Activated naive CD4-positive, alpha-beta T cell treated with anti-CD3 and anti-CD28 coated beads, Interleukin-2, amount 50 U/mL, for 24 hours (primary cell): ENCODE data around the gene AEBP1.

Source experiments
- H3K27ac Mint-ChIP-seq: one replicate; pipeline ENCODE4 v1.8.0; 2021; ENCODE audit warnings: mild to moderate bottlenecking, mixed read lengths
- H3K27me3 Mint-ChIP-seq: one replicate; pipeline ENCODE4 v1.8.0; 2021; ENCODE audit warnings: mixed read lengths
- H3K36me3 Mint-ChIP-seq: one replicate; pipeline ENCODE4 v1.8.0; 2021; ENCODE audit warnings: mixed read lengths
- H3K4me1 Mint-ChIP-seq: one replicate; pipeline ENCODE4 v1.8.0; 2021; ENCODE audit warnings: mixed read lengths
- H3K4me3 Mint-ChIP-seq: one replicate; pipeline ENCODE4 v1.8.0; 2021; ENCODE audit warnings: mild to moderate bottlenecking, mixed read lengths
- H3K9me3 Mint-ChIP-seq: one replicate; pipeline ENCODE4 v1.8.0; 2021; ENCODE audit warnings: mixed read lengths

AEBP1 gene

DNA sequence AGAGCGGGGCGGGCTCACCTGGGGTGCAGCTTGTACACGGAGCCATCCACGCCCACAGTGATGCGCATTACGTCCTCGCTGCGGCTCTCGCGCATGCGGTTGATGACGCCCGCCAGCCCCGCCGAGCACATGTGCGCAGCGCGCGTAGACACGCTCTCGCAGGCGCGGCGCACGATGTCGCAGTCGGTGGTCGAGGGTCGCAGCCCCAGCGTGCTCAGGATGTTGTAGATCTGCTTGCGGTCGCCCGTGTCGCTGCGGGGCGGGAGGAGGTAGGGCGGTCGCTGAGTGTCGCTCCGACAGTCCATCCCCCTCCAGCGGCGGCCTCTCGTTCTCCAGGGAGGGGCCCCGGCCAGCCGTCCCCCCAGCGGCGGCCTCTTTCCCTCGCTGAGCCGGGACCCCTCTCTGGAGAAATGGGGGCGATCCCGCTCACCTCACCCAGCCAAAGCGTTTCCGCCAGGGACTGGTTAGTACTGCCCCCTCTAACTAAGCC is 41.4 kb downstream of the AEBP1 start:
- Mint-ChIP-seq H3K27ac (peak overlapping the region; percentile 87), H3K4me1 (peaks cover 7% of the 10 kb centered on the region), H3K36me3 (no peaks in the 10 kb centered on the region), H3K4me3 (peak overlapping the region; percentile 78), H3K9me3 (no peaks in the 10 kb centered on the region), H3K27me3 (no peaks in the 10 kb centered on the region)

DNA sequence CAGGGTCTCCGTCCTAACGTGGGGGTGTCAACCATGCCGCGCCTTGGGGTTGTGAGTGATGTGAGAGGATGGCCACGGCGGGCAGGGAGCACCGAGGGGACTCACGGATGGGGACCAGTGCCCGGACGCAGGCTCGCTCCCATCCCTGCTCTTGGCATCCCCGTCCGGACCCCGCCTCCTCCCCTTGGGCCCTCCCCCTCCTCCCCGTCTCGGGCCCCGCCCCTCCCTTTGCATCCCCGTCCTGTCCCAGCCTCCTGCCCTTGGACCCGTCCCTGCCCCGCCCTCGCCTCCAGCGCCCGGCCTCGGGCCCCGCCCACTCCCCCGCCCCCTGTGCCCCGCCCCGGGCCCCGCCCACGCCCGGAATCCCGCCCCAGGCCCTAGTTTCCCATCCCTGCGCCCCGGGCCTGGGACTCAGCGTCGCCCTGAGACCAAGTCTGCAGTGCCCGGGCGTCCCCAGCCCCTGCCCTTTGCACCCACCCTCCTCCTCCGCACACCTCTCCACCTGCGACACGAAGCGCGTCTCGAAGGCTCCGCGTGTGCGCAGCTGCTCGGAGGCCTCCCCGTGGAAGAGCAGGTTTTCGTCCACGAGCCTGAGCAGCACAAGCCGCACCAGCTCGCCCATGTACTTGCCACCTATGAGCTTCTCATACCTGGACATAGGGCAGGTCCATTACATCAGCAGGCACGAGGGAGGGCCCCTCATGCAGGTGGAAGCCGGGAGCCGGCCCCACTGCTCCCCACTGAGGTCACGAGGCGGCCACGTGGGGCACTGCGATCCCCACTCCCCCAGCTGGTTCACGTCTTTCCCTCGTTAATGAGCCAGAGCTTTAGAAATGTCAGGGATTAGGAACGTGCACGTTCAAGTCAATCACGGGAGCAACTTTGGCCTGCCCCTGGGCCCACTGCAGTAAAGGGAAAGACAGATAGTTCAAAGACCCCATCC is 42.1 kb downstream of the AEBP1 start:
- Mint-ChIP-seq H3K4me3 (peak overlapping the region; percentile 78), H3K27ac (no peak overlapping the region), H3K4me1 (peaks cover 7% of the 10 kb centered on the region)

DNA sequence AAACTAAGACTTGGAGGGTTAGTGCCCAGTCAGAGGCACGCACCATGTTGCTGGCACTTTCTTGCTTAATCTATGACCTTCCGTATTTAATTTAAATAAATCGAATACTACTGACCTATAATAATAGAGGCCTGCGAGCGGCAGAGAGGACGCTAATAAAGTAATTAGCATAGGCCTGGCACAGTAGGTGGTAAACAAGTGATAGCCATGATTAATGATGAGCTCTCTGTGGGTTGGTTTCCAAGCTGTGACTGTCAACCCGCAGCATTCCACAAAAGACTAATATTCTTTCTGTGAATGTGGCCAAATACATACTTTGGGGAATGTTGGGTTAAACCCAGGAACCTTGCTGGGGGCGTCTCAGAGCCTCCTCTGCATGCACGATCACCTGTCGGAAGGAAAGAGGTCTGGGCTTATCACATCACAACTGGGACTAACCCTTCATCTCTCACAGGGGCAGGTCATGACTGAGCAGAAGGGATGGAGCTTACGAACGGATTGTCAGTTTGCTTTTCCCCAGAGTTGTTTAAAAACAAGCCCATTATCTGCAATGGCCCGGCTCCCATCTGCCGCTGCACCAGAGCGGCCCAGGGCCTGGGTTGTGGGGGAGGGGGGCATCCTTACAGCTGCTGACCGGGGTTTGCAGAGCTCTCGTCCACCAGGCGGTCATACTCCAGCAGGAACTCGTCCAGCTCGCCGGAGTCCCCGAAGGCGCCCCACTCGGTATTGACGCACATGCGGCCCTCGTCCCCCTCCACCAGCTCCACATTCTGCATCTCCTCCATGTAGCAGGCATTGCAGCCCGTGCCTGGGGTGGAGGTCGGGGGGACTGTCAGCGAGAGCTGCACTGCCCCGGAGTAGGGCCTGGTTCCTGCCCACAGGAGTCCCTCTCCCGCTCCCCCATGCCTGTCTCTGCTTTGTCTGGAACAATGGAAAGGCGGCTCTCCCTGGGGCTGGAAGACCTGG is 43.2 kb downstream of the AEBP1 start:
- Mint-ChIP-seq H3K4me1 (peaks cover 7% of the 10 kb centered on the region), H3K4me3 (peak overlapping the region; percentile 61), H3K9me3 (no peaks in the 10 kb centered on the region), H3K36me3 (no peaks in the 10 kb centered on the region), H3K27ac (no peak overlapping the region), H3K27me3 (no peaks in the 10 kb centered on the region)

More for the DNA sequence above, 42.1 kb downstream of the AEBP1 start:
- Mint-ChIP-seq H3K36me3 (no peaks in the 10 kb centered on the region), H3K9me3 (no peaks in the 10 kb centered on the region), H3K27me3 (no peaks in the 10 kb centered on the region)

DNA sequence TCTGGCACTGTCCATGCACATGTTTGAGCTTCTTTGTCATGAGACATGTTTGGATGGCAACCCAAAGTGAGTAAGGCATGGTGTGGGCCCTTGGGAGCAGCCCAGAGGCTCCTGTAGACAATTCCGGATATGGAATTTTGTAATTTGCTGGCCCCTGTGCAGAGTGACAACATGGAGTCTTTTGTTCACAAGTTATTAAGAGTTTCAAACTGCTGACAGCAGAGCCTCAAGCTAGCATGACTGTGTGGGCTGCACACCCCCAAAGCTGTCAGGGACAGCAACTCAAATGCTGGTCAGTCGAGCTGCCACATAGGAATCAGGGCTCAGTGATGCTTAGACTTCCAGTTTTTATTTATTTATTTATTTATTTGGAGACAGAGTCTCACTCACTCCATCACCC is 44.0 kb downstream of the AEBP1 start:
- Mint-ChIP-seq H3K27me3 (no peaks in the 10 kb centered on the region), H3K9me3 (no peaks in the 10 kb centered on the region), H3K36me3 (no peaks in the 10 kb centered on the region), H3K4me3 (no peak overlapping the region), H3K27ac (no peak overlapping the region), H3K4me1 (peaks cover 7% of the 10 kb centered on the region)

DNA sequence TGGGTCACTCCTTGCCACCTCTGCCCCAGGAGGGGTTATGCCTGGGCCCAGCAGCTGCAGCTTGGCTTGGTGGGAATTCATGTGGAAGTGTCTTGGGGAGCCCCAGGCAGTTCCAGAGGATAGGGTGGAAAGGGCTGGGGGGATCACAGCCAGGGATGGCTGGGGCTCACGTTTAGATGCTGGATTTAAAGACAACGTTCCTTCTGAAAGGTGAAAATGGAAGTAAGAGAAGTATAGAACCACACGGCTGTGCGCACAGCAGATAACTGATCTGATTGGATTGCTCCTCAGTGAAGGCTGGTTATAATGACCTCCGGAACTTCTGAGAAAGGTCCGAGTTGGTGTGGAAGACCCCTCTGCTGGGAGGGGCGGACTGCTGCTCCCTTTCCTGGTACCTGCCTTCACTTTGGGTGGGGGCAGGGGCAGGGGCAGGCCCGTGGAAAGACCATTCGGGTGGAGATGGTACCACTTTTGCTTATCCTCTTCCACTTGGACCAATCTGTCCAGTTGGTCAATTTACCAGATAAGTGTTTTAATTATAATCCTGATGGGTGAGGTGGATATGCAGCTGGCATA is 44.9 kb downstream of the AEBP1 start:
- no peaks in the 10 kb centered on the region for H3K27me3 Mint-ChIP-seq
- H3K9me3 Mint-ChIP-seq = no peaks in the 10 kb centered on the region
- no peak overlapping the region for H3K27ac Mint-ChIP-seq
- no peak overlapping the region for H3K4me3 Mint-ChIP-seq
- H3K36me3 Mint-ChIP-seq = no peaks in the 10 kb centered on the region
- H3K4me1 Mint-ChIP-seq = peaks cover 7% of the 10 kb centered on the region

DNA sequence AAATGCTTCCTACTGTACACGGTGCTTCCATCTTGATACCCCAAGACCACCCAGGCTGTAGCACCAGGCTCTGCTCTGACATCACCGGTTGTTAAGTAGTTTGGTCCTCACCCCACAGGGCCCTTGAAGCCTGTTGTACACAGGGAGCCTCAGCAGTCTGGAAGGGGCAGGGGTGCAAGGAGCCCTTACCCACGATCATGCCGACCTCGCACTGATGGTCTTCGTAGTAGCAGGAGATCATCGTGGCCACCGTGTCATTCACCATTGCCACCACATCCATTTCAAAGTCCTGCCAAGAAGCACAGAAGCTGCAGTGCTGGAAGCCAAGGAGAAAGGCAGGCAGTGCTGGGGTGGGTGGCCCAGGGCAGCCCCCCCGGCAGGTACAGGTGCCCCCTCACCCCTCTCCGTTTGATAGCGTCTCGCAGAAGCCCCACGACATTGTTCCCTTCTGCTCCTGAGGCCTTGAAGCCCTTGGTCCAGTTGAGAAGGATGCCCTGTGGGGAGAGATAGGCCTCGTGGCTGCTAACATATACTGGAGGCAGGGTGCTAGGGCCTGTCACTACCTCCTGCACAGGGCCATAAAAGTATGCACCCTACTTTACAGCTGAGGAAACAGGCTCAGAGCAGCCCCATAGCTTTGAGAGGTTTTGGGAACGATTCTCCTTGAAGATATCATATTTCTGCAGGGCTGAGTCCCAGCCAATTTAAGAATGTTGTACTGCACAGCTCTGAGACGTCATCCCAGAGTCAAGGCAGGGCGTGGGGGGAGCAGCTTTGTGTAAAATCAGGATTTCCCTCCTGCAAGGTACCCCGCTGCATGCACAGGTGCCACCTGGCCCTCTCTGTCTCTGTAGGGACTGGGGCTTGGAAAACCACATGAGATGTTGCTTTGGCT is 45.7 kb downstream of the AEBP1 start:
- Mint-ChIP-seq H3K4me3 (no peak overlapping the region), H3K9me3 (no peaks in the 10 kb centered on the region), H3K4me1 (peaks cover 7% of the 10 kb centered on the region), H3K27me3 (no peaks in the 10 kb centered on the region), H3K27ac (no peak overlapping the region), H3K36me3 (no peaks in the 10 kb centered on the region)

DNA sequence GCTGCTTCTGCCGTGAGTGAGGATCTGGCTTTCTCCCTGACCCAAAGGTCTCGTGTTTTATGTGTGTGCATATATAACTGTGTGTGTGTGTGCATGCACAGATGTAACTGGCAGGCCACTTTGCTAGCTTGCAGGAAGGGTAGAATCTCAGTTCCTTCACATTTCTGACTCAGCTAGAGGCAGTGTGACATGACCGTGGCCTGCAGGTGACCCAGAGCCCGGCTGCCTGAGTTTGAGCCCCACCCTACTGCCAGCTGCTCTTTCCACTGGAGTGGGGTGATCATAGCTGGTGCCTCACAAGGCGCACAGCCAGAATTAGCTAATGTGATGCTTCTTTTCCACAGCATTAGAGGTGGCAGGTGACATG is 46.3 kb downstream of the AEBP1 start:
- no peaks in the 10 kb centered on the region for H3K9me3 Mint-ChIP-seq

DNA sequence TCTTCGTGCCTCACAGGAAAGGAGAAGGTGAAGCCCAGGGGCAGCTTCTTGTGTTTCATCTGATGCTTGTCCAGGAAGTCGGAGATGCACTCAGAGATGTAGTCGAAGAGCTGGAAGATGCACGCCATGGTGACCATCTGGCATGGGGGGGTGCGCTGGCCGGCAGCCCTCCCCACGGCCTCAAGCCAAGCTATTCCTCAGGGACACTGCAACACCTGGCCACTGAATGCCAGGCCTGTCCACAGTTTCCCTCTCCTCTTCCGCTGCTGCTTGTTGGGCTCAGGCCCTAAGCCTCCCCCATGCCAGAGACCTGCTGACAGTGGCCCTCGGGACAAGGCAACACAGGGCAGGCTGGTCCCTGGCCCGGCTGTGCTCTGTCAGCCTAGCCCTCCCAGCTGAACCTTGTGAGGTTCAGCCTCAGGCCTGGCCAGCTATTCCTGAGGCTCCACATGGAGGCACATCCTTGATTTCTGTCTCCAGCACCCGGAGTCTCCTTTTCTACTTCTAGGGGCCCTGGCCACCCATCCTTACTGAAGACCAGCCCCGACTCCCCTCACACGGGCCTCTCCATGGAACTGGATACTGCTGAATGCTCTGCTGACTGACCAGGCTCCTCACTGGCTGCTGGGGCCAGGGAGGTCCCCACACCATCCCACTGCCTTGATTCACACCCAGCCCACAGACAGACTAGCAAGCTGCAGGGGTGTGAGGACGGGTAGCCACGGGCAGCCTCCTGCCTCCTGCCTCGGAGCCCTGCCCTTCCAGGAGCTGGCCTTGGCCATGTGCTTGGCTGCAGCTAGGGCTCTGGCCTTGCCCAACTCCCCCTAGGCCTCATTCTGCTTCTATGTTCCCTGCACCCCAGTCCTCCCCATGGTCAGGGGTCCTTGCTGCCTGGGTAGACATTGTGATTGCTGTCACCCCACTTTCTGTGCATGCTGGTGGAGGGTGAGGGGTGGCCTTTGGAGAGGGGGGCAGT is 47.1 kb downstream of the AEBP1 start:
- H3K27ac Mint-ChIP-seq = no peak overlapping the region
- no peaks in the 10 kb centered on the region for H3K27me3 Mint-ChIP-seq
- no peak overlapping the region for H3K4me3 Mint-ChIP-seq
- H3K4me1 Mint-ChIP-seq = no peaks in the 10 kb centered on the region
- H3K36me3 Mint-ChIP-seq = no peaks in the 10 kb centered on the region
- H3K9me3 Mint-ChIP-seq = no peaks in the 10 kb centered on the region

More for the DNA sequence above, 46.3 kb downstream of the AEBP1 start:
- no peaks in the 10 kb centered on the region for H3K36me3 Mint-ChIP-seq
- peaks cover 2% of the 10 kb centered on the region for H3K4me1 Mint-ChIP-seq
- H3K27ac Mint-ChIP-seq = no peak overlapping the region
- H3K4me3 Mint-ChIP-seq = no peak overlapping the region
- no peaks in the 10 kb centered on the region for H3K27me3 Mint-ChIP-seq

DNA sequence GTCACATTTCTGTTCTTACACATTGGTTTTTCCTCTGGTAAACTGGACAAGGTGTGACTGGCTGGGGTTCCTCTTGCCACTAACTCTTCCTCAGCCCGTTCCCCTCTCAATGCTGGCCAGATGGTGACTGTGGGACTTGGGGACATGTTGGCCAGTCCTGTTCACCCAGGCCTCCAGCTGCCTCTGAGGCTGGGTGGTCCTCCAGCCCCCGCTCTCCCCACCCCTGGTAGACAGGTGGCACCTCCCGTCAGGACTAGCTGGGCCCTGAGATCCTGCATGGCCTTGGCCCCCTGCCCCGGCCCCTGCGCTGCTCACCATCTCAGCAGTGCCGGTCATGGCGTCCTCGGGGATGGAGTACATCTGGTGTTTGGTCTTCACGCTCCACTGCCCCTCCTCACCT is 47.8 kb downstream of the AEBP1 start:
- H3K27me3 Mint-ChIP-seq = no peaks in the 10 kb centered on the region
- no peaks in the 10 kb centered on the region for H3K36me3 Mint-ChIP-seq
- no peak overlapping the region for H3K27ac Mint-ChIP-seq
- H3K4me3 Mint-ChIP-seq = no peak overlapping the region
- no peaks in the 10 kb centered on the region for H3K4me1 Mint-ChIP-seq
- H3K9me3 Mint-ChIP-seq = no peaks in the 10 kb centered on the region

DNA sequence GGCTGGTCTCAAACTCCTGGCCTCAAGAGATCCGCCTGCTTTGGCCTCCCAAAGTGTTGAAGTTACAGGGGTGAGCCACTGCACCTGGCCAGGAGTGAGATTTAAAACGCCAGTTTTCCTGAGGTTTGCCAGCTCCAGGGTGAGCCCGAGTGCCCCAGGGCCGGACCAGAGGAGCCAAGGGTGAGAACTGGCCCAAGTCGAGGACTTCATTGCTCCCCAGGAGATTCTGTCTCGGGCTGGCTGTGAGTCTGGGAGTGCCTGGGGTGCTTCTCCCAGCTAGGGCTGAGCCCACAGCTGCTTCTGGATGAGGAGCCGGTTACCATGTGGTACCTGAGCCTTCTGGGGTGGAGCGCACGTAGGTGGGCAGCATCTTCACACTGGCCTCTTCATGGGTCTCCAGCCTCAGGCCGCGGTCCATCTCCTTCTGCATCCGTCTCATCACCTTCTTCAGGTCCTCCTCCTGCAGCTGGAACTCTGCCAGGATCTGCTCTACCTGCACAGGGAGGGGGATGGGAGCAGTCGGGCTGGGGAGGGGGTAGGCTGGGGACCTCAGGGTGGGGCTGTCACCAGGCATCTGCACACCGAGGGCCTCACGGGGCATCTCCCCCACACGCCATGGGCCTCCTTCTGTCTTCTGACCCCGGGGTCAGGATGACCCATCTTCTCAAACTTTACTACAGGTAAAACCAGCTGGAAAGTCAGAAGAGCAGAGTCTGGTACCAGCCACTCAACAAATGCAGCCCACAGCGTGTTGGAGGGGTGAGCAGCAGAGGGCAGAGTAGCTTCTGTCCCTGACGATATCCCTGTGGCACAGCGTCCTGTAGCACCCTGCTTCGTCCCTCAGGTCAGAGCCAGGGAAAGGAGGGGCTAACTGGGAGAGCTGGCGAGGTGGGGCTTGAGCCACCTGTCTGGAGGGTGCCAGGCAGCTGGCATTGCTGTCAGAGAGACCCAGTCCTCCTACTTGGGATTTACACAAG is 49.1 kb downstream of the AEBP1 start:
- H3K4me1 Mint-ChIP-seq = no peaks in the 10 kb centered on the region
- no peaks in the 10 kb centered on the region for H3K9me3 Mint-ChIP-seq
- H3K36me3 Mint-ChIP-seq = no peaks in the 10 kb centered on the region
- no peak overlapping the region for H3K4me3 Mint-ChIP-seq
- H3K27me3 Mint-ChIP-seq = no peaks in the 10 kb centered on the region
- H3K27ac Mint-ChIP-seq = no peak overlapping the region

DNA sequence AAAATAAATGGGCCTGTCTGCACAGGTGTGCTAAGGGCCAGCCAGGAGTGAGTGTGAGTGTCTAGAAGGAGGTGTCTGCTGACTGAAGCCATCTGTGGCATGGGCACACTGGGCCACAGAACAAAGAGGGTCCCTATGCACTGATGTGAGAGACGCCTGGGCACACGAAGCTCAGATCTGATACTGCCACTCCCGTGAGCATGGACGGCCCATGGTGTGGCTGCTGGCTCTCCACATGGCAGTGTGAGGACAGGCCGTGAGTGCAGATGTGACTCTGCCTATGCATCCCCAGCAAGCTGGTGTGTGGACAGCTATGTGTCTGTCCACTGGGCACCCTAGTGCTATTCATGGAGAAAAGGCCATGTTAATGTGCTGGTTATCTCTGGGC is 49.8 kb downstream of the AEBP1 start:
- no peak overlapping the region for H3K27ac Mint-ChIP-seq
- no peaks in the 10 kb centered on the region for H3K27me3 Mint-ChIP-seq
- H3K4me1 Mint-ChIP-seq = no peaks in the 10 kb centered on the region
- H3K36me3 Mint-ChIP-seq = no peaks in the 10 kb centered on the region
- no peak overlapping the region for H3K4me3 Mint-ChIP-seq
- H3K9me3 Mint-ChIP-seq = no peaks in the 10 kb centered on the region

DNA sequence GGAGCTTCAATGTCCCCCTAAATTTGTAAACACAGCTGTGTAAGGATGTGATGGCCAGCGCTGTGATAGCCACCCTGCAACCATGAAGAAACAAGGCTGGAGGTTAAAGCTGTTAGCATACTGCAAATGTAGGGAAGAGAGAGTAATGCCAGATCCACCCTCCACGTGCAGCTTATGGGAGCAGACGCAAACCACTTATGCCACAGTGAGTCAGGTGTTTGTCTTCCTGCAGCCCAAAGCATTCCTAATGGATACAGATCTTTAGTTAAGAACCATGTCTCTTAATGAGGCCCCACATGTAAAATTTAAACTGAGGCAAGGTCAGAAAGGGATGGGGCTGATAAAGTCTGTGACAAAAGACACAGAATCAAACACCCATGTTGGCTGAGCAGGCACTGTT is 50.6 kb downstream of the AEBP1 start:
- no peaks in the 10 kb centered on the region for H3K36me3 Mint-ChIP-seq

More for the DNA sequence above, 50.6 kb downstream of the AEBP1 start:
- Mint-ChIP-seq H3K27ac (no peak overlapping the region), H3K27me3 (no peaks in the 10 kb centered on the region), H3K4me3 (no peak overlapping the region), H3K9me3 (no peaks in the 10 kb centered on the region), H3K4me1 (no peaks in the 10 kb centered on the region)
